ENCODE measurements around the gene POU4F1.
A peak's percentile ranks its signal among the peaks of the same experiment; 100 is the strongest.

Gene POU4F1

GRCh38 chr13:78611040-78611439 lies 7.7 kb upstream of the POU4F1 start:
- TF ChIP-seq CTCF (conservative IDR thresholded peaks at IDR 0.05; ENCODE audit: low read length), result no peak
- no peak for DNase-seq (ENCODE audit: low read depth)
- no peak overlapping the region for H3K4me3 ChIP-seq (ENCODE audit: low read length)

GRCh38 chr13:78610381-78610883 lies 7.1 kb upstream of the POU4F1 start:
- TF ChIP-seq CTCF (conservative IDR thresholded peaks at IDR 0.05; ENCODE audit: low read length), result no peak
- peak; percentile 15 for DNase-seq (ENCODE audit: low read depth)
- no peak overlapping the region for H3K4me3 ChIP-seq (ENCODE audit: low read length)

GRCh38 chr13:78609464-78610205 lies 6.3 kb upstream of the POU4F1 start:
- TF ChIP-seq CTCF (conservative IDR thresholded peaks at IDR 0.05; ENCODE audit: low read length), result no peak
- DNase-seq (ENCODE audit: low read depth), result no peak
- H3K4me3 ChIP-seq (ENCODE audit: low read length), result peak overlapping the region; percentile 58

- DNase-seq (ENCODE audit: low read depth), result no peak
- peak overlapping the region; percentile 58 for H3K4me3 ChIP-seq (ENCODE audit: low read length)
- no peak for TF ChIP-seq CTCF (conservative IDR thresholded peaks at IDR 0.05; ENCODE audit: low read length)
These were observed 5.5 kb upstream of the POU4F1 start for GRCh38 chr13:78608688-78609463.

GRCh38 chr13:78608252-78608687 lies 4.9 kb upstream of the POU4F1 start:
- TF ChIP-seq CTCF (conservative IDR thresholded peaks at IDR 0.05; ENCODE audit: low read length), result no peak
- peak overlapping the region; percentile 58 for H3K4me3 ChIP-seq (ENCODE audit: low read length)
- DNase-seq (ENCODE audit: low read depth), result no peak

GRCh38 chr13:78607409-78608251 lies 4.3 kb upstream of the POU4F1 start:
- H3K4me3 ChIP-seq (ENCODE audit: low read length), result no peak overlapping the region
- no peak for DNase-seq (ENCODE audit: low read depth)
- no peak for TF ChIP-seq CTCF (conservative IDR thresholded peaks at IDR 0.05; ENCODE audit: low read length)

Data from AG10803 (cell line).